ENCODE results near the gene RASA2. TPM values are rescaled to one million over a fixed set of nuclear protein-coding genes. Genes with fewer than 3 reads are reported as not detected.

The RASA2 gene
- total and polyA plus RNA-seq, 8 donors: 2.6 to 32.1 (median 10.9) TPM

- H3K4me1 ChIP-seq: peaks cover 0 to 6% (median 0%) of the 10 kb centered on the region in 4 donors
- DNase-seq: no peak
- H3K27ac ChIP-seq: no peak overlapping the region
- no peak for TF ChIP-seq POLR2AphosphoS5 (IDR thresholded peaks at IDR 0.05)
- TF ChIP-seq EP300 (IDR thresholded peaks at IDR 0.05): no peak
- TF ChIP-seq, protein P1, sequence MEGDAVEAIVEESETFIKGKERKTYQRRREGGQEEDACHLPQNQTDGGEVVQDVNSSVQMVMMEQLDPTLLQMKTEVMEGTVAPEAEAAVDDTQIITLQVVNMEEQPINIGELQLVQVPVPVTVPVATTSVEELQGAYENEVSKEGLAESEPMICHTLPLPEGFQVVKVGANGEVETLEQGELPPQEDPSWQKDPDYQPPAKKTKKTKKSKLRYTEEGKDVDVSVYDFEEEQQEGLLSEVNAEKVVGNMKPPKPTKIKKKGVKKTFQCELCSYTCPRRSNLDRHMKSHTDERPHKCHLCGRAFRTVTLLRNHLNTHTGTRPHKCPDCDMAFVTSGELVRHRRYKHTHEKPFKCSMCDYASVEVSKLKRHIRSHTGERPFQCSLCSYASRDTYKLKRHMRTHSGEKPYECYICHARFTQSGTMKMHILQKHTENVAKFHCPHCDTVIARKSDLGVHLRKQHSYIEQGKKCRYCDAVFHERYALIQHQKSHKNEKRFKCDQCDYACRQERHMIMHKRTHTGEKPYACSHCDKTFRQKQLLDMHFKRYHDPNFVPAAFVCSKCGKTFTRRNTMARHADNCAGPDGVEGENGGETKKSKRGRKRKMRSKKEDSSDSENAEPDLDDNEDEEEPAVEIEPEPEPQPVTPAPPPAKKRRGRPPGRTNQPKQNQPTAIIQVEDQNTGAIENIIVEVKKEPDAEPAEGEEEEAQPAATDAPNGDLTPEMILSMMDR (IDR thresholded peaks at IDR 0.05): no peak
- no peak for TF ChIP-seq POLR2A (IDR thresholded peaks at IDR 0.05)
- intact Hi-C loops (cut with DNase I; ENCODE audit: low total_unique reads): no loop called here
- H3K36me3 ChIP-seq: no peaks in the 10 kb centered on the region
- no peaks in the 10 kb centered on the region for H3K9me3 ChIP-seq
- 27 to 60% (median 36%) methylated on average over 1 of the region's 1 CpG for WGBS, 5 donors
- no peaks in the 10 kb centered on the region for H3K27me3 ChIP-seq
- no peak overlapping the region for H3K4me3 ChIP-seq
Observed at GRCh38 chr3:141643796-141644195, 157.0 kb downstream of the RASA2 start.

GRCh38 chr3:141644931-141645330 lies 158.1 kb downstream of the RASA2 start:
- Histone ChIP-seq H3K36me3 (no peaks in the 10 kb centered on the region), H3K27ac (no peak overlapping the region), H3K9me3 (no peaks in the 10 kb centered on the region), H3K4me1 (peaks cover 0 to 6% (median 0%) of the 10 kb centered on the region in 4 donors), H3K4me3 (no peak overlapping the region), H3K27me3 (no peaks in the 10 kb centered on the region)
- intact Hi-C loops (cut with DNase I; ENCODE audit: low total_unique reads): no loop called here
- 25 to 35% (median 32%) methylated on average over 5 of the region's 5 CpGs for WGBS, 5 donors
- no peak for TF ChIP-seq POLR2A (IDR thresholded peaks at IDR 0.05)
- TF ChIP-seq, protein P1 (IDR thresholded peaks at IDR 0.05): peak in 4 of 7 experiments; percentile 28 to 61 (median 51)
- peak; percentile 65 to 85 for DNase-seq

DNA sequence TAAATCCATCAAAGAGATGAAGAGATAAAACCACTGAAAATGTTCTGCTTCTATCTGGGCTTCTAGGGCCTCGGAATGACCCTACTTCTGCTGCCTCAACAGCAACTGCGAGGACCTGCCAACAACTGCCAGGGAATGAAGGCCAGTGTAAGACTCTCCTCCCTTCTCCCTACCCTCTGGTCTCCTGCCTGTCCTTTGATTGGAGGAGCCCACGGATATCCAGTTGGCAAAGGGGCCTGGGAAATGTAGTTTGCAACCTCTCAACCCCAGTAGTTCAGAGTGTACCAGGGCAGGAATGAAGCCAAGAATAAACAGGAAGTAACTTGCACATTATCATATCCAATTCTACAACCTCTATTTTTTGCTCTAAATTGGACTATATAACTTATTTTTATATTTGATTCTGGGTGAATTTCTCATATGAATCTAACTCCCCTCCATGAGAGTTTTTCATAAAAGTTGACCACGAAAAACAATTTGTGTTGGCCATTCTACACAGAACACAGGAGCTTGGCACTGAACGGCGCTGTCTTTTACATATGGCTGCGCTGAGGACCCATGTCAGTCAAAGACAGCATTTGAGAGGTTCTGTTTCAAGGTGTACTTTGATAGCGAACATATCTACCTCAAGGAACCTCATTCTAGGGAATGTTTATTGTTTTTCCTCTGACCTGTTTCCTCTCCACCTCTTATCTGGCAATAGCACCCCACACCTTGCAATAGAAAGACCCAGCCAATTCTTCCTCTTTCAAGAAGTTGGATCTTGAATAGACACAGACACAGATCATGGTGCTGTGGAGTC lies 160.1 kb downstream of the RASA2 start:
- no peak overlapping the region for H3K4me3 ChIP-seq
- no peaks in the 10 kb centered on the region for H3K36me3 ChIP-seq
- H3K9me3 ChIP-seq: no peaks in the 10 kb centered on the region
- TF ChIP-seq POLR2A (IDR thresholded peaks at IDR 0.05) (no peak), POLR2AphosphoS5 (IDR thresholded peaks at IDR 0.05) (no peak), EP300 (IDR thresholded peaks at IDR 0.05) (no peak)
- TF ChIP-seq, protein P1 (IDR thresholded peaks at IDR 0.05): no peak
- intact Hi-C loops (cut with DNase I; ENCODE audit: low total_unique reads): no loop called here
- H3K27me3 ChIP-seq: no peaks in the 10 kb centered on the region
- H3K27ac ChIP-seq: no peak overlapping the region
- peak in 1 of 2 donors; percentile 63 for DNase-seq
- H3K4me1 ChIP-seq: peaks cover 0 to 6% (median 0%) of the 10 kb centered on the region in 4 donors
- 80 to 85% (median 81%) methylated on average over 7 to 8 of the region's 8 CpGs for WGBS, 5 donors

DNA sequence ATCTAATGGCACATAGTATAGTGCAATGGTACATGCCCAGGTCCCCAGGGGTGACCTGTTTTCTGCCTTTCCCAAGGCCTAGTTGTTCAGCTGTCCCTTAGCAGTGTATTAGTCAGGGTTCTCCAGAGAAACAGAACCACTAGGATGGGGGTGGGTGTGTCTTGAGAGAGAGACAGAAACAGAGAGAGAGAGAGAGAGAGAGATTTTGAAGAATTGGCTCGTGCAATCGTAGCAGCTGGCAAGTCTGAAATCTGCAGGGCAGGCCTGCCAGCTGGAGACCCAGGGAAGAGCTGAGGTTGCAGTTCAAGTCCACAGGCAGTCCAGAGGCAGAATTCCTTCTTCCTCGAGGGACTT lies 160.7 kb downstream of the RASA2 start:
- Histone ChIP-seq H3K4me1 (peaks cover 0 to 6% (median 0%) of the 10 kb centered on the region in 4 donors), H3K27ac (no peak overlapping the region), H3K9me3 (no peaks in the 10 kb centered on the region), H3K36me3 (no peaks in the 10 kb centered on the region), H3K27me3 (no peaks in the 10 kb centered on the region), H3K4me3 (no peak overlapping the region)
- intact Hi-C loops (cut with DNase I; ENCODE audit: low total_unique reads): no loop called here
- no peak for DNase-seq
- 47 to 71% (median 65%) methylated on average over 3 of the region's 3 CpGs for WGBS, 5 donors
- TF ChIP-seq, protein P1 (IDR thresholded peaks at IDR 0.05): no peak
- TF ChIP-seq POLR2A (IDR thresholded peaks at IDR 0.05): no peak
- no peak for TF ChIP-seq EP300 (IDR thresholded peaks at IDR 0.05)
- TF ChIP-seq POLR2AphosphoS5 (IDR thresholded peaks at IDR 0.05): no peak

Measured in stomach (tissue), 9 donors.